Measurements from ENCODE around the gene NDUFV3.
"Not testable (repeated sequence)": the region's sequence is repeated elsewhere in the genome, so short reads cannot be mapped to it uniquely, and the experiment has no call there.

NDUFV3 gene

DNA sequence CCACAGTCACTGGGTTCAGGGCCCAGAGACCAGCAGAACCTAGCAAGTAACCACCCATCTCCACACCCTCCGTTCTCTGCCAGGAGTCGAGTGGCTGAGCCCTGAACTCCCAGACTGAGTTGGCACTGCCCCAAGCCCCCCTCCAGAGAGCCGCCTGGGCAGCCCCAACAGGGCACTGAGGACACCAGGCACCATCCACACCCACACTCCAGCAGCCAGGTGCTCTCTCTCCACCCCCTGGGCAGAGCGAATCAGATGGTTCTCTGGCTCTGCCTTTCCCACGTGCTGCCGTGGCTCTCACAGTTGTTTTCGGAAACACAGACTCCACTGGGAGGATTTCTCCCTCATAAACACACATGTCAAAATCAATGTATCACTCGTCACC, 27.3 kb upstream of the NDUFV3 start:
- DNase-seq (no peak), ATAC-seq (ENCODE audit: insufficient read depth, low read depth) (no peak)
- Histone ChIP-seq H3K27ac (ENCODE audit: low read length) (no peak overlapping the region), H4K20me1 (ENCODE audit: insufficient read depth, low read length) (peaks cover 72% of the 10 kb centered on the region), H3K4me2 (ENCODE audit: insufficient read depth, low read length) (no peak overlapping the region), H3K79me2 (ENCODE audit: insufficient read depth, low read length) (peaks cover 91% of the 10 kb centered on the region), H2AFZ (ENCODE audit: low read depth, low read length) (no peak overlapping the region), H3K9me3 (ENCODE audit: insufficient read depth, low read length, severe bottlenecking) (no peaks in the 10 kb centered on the region), H3K9ac (ENCODE audit: low read depth, low read length) (no peak overlapping the region), H3K4me1 (ENCODE audit: insufficient read depth, low read length) (no peaks in the 10 kb centered on the region), H3K27me3 (ENCODE audit: insufficient read depth, low read length, poor library complexity) (no peaks in the 10 kb centered on the region), H3K36me3 (ENCODE audit: insufficient read depth, low read length) (peaks cover 89% of the 10 kb centered on the region), H3K4me3 (ENCODE audit: low read depth in 1 of 2, low read length in 2 of 2) (no peak overlapping the region)
- no peak for TF ChIP-seq EZH2 (IDR thresholded peaks at IDR 0.05; ENCODE audit: borderline replicate concordance, low read depth, low read length, severe bottlenecking)
- TF ChIP-seq, protein P1, sequence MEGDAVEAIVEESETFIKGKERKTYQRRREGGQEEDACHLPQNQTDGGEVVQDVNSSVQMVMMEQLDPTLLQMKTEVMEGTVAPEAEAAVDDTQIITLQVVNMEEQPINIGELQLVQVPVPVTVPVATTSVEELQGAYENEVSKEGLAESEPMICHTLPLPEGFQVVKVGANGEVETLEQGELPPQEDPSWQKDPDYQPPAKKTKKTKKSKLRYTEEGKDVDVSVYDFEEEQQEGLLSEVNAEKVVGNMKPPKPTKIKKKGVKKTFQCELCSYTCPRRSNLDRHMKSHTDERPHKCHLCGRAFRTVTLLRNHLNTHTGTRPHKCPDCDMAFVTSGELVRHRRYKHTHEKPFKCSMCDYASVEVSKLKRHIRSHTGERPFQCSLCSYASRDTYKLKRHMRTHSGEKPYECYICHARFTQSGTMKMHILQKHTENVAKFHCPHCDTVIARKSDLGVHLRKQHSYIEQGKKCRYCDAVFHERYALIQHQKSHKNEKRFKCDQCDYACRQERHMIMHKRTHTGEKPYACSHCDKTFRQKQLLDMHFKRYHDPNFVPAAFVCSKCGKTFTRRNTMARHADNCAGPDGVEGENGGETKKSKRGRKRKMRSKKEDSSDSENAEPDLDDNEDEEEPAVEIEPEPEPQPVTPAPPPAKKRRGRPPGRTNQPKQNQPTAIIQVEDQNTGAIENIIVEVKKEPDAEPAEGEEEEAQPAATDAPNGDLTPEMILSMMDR (IDR thresholded peaks at IDR 0.05; ENCODE audit: borderline replicate concordance, extremely low read depth, low read length, poor library complexity, severe bottlenecking) = no peak

DNA sequence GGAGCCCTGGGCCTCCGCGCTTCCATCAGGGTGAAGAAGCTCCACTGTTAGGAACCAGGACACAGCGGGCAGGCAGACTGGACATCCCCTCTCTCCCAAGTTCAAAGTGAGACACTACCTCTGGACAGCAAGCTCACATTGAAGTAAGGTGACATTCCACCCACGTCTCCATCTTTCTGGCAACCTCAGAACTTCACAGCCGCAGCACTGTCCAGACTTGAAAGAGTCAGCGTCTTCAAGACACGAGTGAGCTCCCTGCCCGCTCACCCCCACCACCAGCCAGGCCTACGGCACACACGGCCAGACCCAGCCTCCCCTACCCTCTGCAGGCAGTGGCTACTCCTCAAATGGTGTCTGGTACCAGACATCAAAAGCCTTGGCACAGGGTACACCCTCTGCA, 24.9 kb upstream of the NDUFV3 start:
- ATAC-seq (ENCODE audit: insufficient read depth, low read depth) (no peak), DNase-seq (no peak)
- H3K9ac ChIP-seq (ENCODE audit: low read depth, low read length) = no peak overlapping the region
- H3K27ac ChIP-seq (ENCODE audit: low read length) = no peak overlapping the region
- no peak overlapping the region for H3K4me2 ChIP-seq (ENCODE audit: insufficient read depth, low read length)
- TF ChIP-seq, protein P1 (IDR thresholded peaks at IDR 0.05; ENCODE audit: borderline replicate concordance, extremely low read depth, low read length, poor library complexity, severe bottlenecking) = no peak
- TF ChIP-seq EZH2 (IDR thresholded peaks at IDR 0.05; ENCODE audit: borderline replicate concordance, low read depth, low read length, severe bottlenecking) = no peak
- H3K79me2 ChIP-seq (ENCODE audit: insufficient read depth, low read length) = peaks cover 90% of the 10 kb centered on the region
- H3K27me3 ChIP-seq (ENCODE audit: insufficient read depth, low read length, poor library complexity) = no peaks in the 10 kb centered on the region
- peaks cover 92% of the 10 kb centered on the region for H3K36me3 ChIP-seq (ENCODE audit: insufficient read depth, low read length)
- no peaks in the 10 kb centered on the region for H3K4me1 ChIP-seq (ENCODE audit: insufficient read depth, low read length)
- H2AFZ ChIP-seq (ENCODE audit: low read depth, low read length) = no peak overlapping the region
- no peaks in the 10 kb centered on the region for H3K9me3 ChIP-seq (ENCODE audit: insufficient read depth, low read length, severe bottlenecking)
- peaks cover 64% of the 10 kb centered on the region for H4K20me1 ChIP-seq (ENCODE audit: insufficient read depth, low read length)
- H3K4me3 ChIP-seq (ENCODE audit: low read depth in 1 of 2, low read length in 2 of 2) = no peak overlapping the region

DNA sequence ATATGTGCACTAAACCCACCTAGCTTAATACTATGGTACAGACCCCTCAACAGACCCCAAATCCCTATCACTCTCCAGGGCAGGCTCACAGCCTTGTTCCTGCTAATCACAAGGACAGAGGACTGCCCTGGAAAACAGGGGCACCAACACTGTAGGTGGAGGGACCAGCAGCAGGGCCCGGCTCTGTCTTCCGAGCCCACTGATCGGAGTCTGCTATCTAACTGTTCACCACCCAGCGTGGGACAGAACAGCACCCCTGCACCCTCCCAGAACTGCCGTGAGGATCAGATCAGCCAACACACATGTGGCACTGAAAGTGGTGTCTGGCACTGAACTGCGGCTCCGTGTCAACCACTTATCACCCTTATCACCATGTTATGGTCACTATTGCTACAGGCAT, 20.0 kb upstream of the NDUFV3 start:
- peaks cover 76% of the 10 kb centered on the region for H3K36me3 ChIP-seq (ENCODE audit: insufficient read depth, low read length)
- H3K27me3 ChIP-seq (ENCODE audit: insufficient read depth, low read length, poor library complexity) = no peaks in the 10 kb centered on the region
- no peak for ATAC-seq (ENCODE audit: insufficient read depth, low read depth)

DNA sequence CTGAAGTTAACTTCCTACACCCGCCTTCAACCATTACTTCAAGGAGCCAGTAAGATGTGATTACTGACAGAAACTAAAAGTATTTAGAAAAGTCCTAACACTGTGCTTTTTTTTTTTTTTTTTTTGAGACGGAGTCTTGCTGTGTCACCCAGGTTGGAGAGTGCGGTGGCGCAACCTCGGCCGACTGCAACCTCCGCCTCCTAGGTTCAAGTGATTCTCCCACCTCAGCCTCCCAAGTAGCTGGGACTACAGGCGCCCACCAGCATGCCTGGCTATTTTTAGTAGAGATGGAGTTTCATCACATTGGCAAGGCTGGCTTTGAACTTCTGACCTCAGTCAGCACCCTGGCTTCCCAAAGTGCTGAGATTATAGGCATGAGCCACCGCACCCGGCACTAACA, 17.3 kb upstream of the NDUFV3 start:
- not testable (repeated sequence) for H3K9me3 ChIP-seq (ENCODE audit: insufficient read depth, low read length, severe bottlenecking)
- peaks cover 79% of the 10 kb centered on the region for H3K79me2 ChIP-seq (ENCODE audit: insufficient read depth, low read length)

More for the DNA sequence above, 20.0 kb upstream of the NDUFV3 start:
- TF ChIP-seq, protein P1 (IDR thresholded peaks at IDR 0.05; ENCODE audit: borderline replicate concordance, extremely low read depth, low read length, poor library complexity, severe bottlenecking) = no peak
- no peak for TF ChIP-seq EZH2 (IDR thresholded peaks at IDR 0.05; ENCODE audit: borderline replicate concordance, low read depth, low read length, severe bottlenecking)
- no peaks in the 10 kb centered on the region for H3K9me3 ChIP-seq (ENCODE audit: insufficient read depth, low read length, severe bottlenecking)
- no peak overlapping the region for H3K9ac ChIP-seq (ENCODE audit: low read depth, low read length)
- DNase-seq = no peak
- H3K4me1 ChIP-seq (ENCODE audit: insufficient read depth, low read length) = peaks cover 10% of the 10 kb centered on the region
- H4K20me1 ChIP-seq (ENCODE audit: insufficient read depth, low read length) = peaks cover 35% of the 10 kb centered on the region
- H3K4me3 ChIP-seq (ENCODE audit: low read depth in 1 of 2, low read length in 2 of 2) = no peak overlapping the region
- H2AFZ ChIP-seq (ENCODE audit: low read depth, low read length) = no peak overlapping the region
- H3K27ac ChIP-seq (ENCODE audit: low read length) = no peak overlapping the region
- peaks cover 78% of the 10 kb centered on the region for H3K79me2 ChIP-seq (ENCODE audit: insufficient read depth, low read length)
- H3K4me2 ChIP-seq (ENCODE audit: insufficient read depth, low read length) = no peak overlapping the region

More for the DNA sequence above, 17.3 kb upstream of the NDUFV3 start:
- Histone ChIP-seq H3K4me1 (ENCODE audit: insufficient read depth, low read length) (peaks cover 24% of the 10 kb centered on the region), H4K20me1 (ENCODE audit: insufficient read depth, low read length) (peaks cover 21% of the 10 kb centered on the region), H3K36me3 (ENCODE audit: insufficient read depth, low read length) (peaks cover 52% of the 10 kb centered on the region)
- H3K27me3 ChIP-seq (ENCODE audit: insufficient read depth, low read length, poor library complexity); H3K4me2 ChIP-seq (ENCODE audit: insufficient read depth, low read length); H3K27ac ChIP-seq (ENCODE audit: low read length); DNase-seq; H3K4me3 ChIP-seq (ENCODE audit: low read depth in 1 of 2, low read length in 2 of 2); H3K9ac ChIP-seq (ENCODE audit: low read depth, low read length); ATAC-seq (ENCODE audit: insufficient read depth, low read depth); H2AFZ ChIP-seq (ENCODE audit: low read depth, low read length): not testable (repeated sequence)
